K562 (cell line): ENCODE measurements around the gene TAF1D. TPM values are rescaled to one million over a fixed set of nuclear protein-coding genes. Genes with fewer than 3 reads are reported as not detected.

Experiments used
- ATAC-seq: fragments of 200-7000 bp; cut with Tn5 transposase; 3 replicates; pipeline ENCODE4 v1.9.1; 2020; ENCODE audit warnings: moderate library complexity
- BruUV-seq: library from RNA; stranded (reverse); fragments of 400-500 nt; replicated peaks from 2 replicates; lab custom pipeline; 2021; lab: Mats Ljungman, UMichigan
- CTCF ChIA-PET: fragments of 300-600 bp; formaldehyde crosslinking; extraction: SDS; loops from one replicate; lab custom pipeline; 2021; ENCODE audit warnings: low intra/inter-chr PET ratio; lab: Yijun Ruan, JAX
- POLR2A ChIA-PET: fragments of 300-600, 350-650 bp; sonication (Branson Sonifier 250); formaldehyde crosslinking; extraction: SDS; loops from one replicate; lab custom pipeline; 2021; ENCODE audit warnings: antibody characterized with exemption, inconsistent platforms; lab: Yijun Ruan, JAX
- DNase-seq, 4 experiments: peaks; one replicate each; pipeline versions ENCODE4 v3.0.0 to v3.0.0-alpha.2; 2011 to 2018; ENCODE audit warnings: low spot score in 3 of 4, mixed read lengths in 3 of 4; ENCODE audit errors: extremely low read depth in 1 of 4
- FAIRE-seq: peaks from 2 replicates; lab custom pipeline; 2011; peaks lifted over from hg19 to GRCh38; lab: Jason Lieb, UNC
- H2AFZ ChIP-seq: 2 replicates; pipeline ENCODE4 v1.6.0; 2011; ENCODE audit warnings: low read depth, low read length, control low read depth, inconsistent platforms
- H3K27ac ChIP-seq: fragments of 200-600 bp; 3 replicates; pipeline ENCODE4 v1.8.0; 2011; ENCODE audit warnings: low read depth, mild to moderate bottlenecking, control low read depth, inconsistent platforms, low read length, moderate library complexity, mixed read lengths; ENCODE audit errors: extremely low read depth
- H3K27me3 ChIP-seq, 2 experiments: fragments of 300-600 bp in 1 of 2; 2 replicates in 1 of 2; 3 replicates in 1 of 2; pipeline versions ENCODE4 v1.6.0 to v1.8.0; 2011; ENCODE audit warnings: inconsistent platforms in 2 of 2, low read length in 2 of 2, mild to moderate bottlenecking in 1 of 2, mixed read lengths in 1 of 2, moderate library complexity in 1 of 2; ENCODE audit not compliant: control insufficient read depth in 2 of 2, insufficient read depth in 2 of 2
- H3K36me3 ChIP-seq: fragments of 300-600 bp; 3 replicates; pipeline ENCODE4 v1.8.0; 2011; ENCODE audit warnings: mild to moderate bottlenecking, low read length, inconsistent platforms; ENCODE audit not compliant: control insufficient read depth, insufficient read depth
- H3K4me1 ChIP-seq, 2 experiments: fragments of 200-600 bp in 1 of 2; replicated peaks in 1 of 2; 2 replicates in 1 of 2; 3 replicates in 1 of 2; pipeline versions ENCODE4 v1.5.1 to v1.8.0; 2011; ENCODE audit warnings: inconsistent platforms in 2 of 2, low read length in 2 of 2, mild to moderate bottlenecking in 1 of 2, mixed read lengths in 1 of 2, moderate library complexity in 1 of 2; ENCODE audit not compliant: control insufficient read depth in 2 of 2, insufficient read depth in 2 of 2
- H3K4me2 ChIP-seq: 2 replicates; pipeline ENCODE4 v1.6.1; 2011; ENCODE audit warnings: low read length, control low read depth, inconsistent platforms, mixed read lengths; ENCODE audit not compliant: insufficient read depth
- H3K4me3 ChIP-seq: fragments of 200-600 bp; sonication (generic), shearing (Covaris generic); 2 replicates; pipeline ENCODE4 v1.5.1; 2016; ENCODE audit warnings: control low read depth, inconsistent platforms
- H3K79me2 ChIP-seq: fragments of 200-600 bp; 3 replicates; pipeline ENCODE4 v1.8.0; 2011; ENCODE audit warnings: low read length, inconsistent platforms; ENCODE audit not compliant: control insufficient read depth, insufficient read depth
- H3K9ac ChIP-seq, 2 experiments: 2 replicates each; pipeline versions ENCODE4 v1.6.0 to v1.6.1; 2011; ENCODE audit warnings: low read depth in 2 of 2, low read length in 2 of 2, control low read depth in 1 of 2, inconsistent platforms in 1 of 2, mild to moderate bottlenecking in 1 of 2, mixed read lengths in 1 of 2; ENCODE audit not compliant: insufficient read depth in 1 of 2
- H3K9me1 ChIP-seq: one replicate; pipeline ENCODE4 v1.6.0; 2011; ENCODE audit warnings: inconsistent platforms, mild to moderate bottlenecking, low read length, moderate library complexity; ENCODE audit not compliant: control insufficient read depth, insufficient read depth
- H3K9me3 ChIP-seq: replicated peaks from 2 replicates; pipeline ENCODE4 v1.5.1; 2011; ENCODE audit warnings: low read depth, low read length, inconsistent platforms; ENCODE audit not compliant: control insufficient read depth, insufficient read depth
- H4K20me1 ChIP-seq: replicated peaks from 2 replicates; pipeline ENCODE4 v1.6.1; 2011; ENCODE audit warnings: low read length, inconsistent platforms, mixed read lengths; ENCODE audit not compliant: control insufficient read depth, insufficient read depth
- CBFA2T2 ChIP-seq: fragments of 450-650 bp; conservative IDR thresholded peaks from 2 replicates; pipeline ENCODE4 v1.6.1; 2017; ENCODE audit warnings: mild to moderate bottlenecking
- ELF1 ChIP-seq: fragments of 200-800 bp; sonication (Bioruptor generic); IDR thresholded peaks from 2 replicates; pipeline ENCODE4 v1.6.1; 2016; ENCODE audit warnings: missing genetic modification characterization, missing compliant biosample characterization
- ETV1 ChIP-seq: fragments of 450-650 bp; conservative IDR thresholded peaks from 2 replicates; pipeline ENCODE4 v1.6.1; 2016; ENCODE audit warnings: missing genetic modification characterization, control low read depth, low read depth, missing compliant biosample characterization
- HDAC1 ChIP-seq, 2 experiments: fragments of 450-650 bp; IDR thresholded peaks; 2 replicates each; pipeline ENCODE4 v1.6.1; 2016 to 2017; ENCODE audit warnings: inconsistent platforms in 1 of 2, mild to moderate bottlenecking in 1 of 2, moderate library complexity in 1 of 2
- ILF3 ChIP-seq: fragments of 450-650 bp; IDR thresholded peaks from 2 replicates; pipeline ENCODE4 v1.6.1; 2018; ENCODE audit warnings: antibody characterized with exemption, mild to moderate bottlenecking, moderate library complexity, borderline replicate concordance
- KLF6 ChIP-seq: fragments of 250-450 bp; sonication (Bioruptor Pico); IDR thresholded peaks from 2 replicates; pipeline ENCODE4 v1.4.0; 2020; ENCODE audit warnings: mild to moderate bottlenecking, moderate library complexity, borderline replicate concordance
- LARP7 ChIP-seq: fragments of 450-650 bp; IDR thresholded peaks from 2 replicates; pipeline ENCODE4 v1.6.1; 2016
- MIER1 ChIP-seq: fragments of 450-650 bp; IDR thresholded peaks from 2 replicates; pipeline ENCODE4 v1.6.1; 2016; ENCODE audit warnings: antibody characterized with exemption, mild to moderate bottlenecking, low read depth
- NFE2 ChIP-seq: IDR thresholded peaks from 2 replicates; pipeline ENCODE4 v1.6.1; 2014; ENCODE audit warnings: antibody characterized with exemption, low read depth
- NONO ChIP-seq, 2 experiments: fragments of 200-400 bp in 1 of 2; fragments of 450-650 bp in 1 of 2; formaldehyde crosslinking in 1 of 2; IDR thresholded peaks; 2 replicates each; pipeline ENCODE4 v1.6.1; 2017; ENCODE audit warnings: low read depth in 2 of 2, mild to moderate bottlenecking in 2 of 2, moderate library complexity in 2 of 2, low read length in 1 of 2
- TAL1 ChIP-seq: fragments of 450-650 bp; IDR thresholded peaks from 2 replicates; pipeline ENCODE4 v1.6.1; 2016; ENCODE audit warnings: mild to moderate bottlenecking
- TFAM ChIP-seq: fragments of 250-450 bp; sonication (Bioruptor Pico); conservative IDR thresholded peaks from 2 replicates; pipeline ENCODE4 v1.5.0; 2021; ENCODE audit warnings: mild to moderate bottlenecking, moderate library complexity
- ZBTB8A ChIP-seq: fragments of 450-650 bp; IDR thresholded peaks from 2 replicates; pipeline ENCODE4 v1.6.1; 2018; ENCODE audit warnings: mild to moderate bottlenecking, moderate library complexity; ENCODE audit not compliant: partially characterized antibody
- ZFPM2 ChIP-seq: fragments of 250-450 bp; sonication (Bioruptor Pico); IDR thresholded peaks from 2 replicates; pipeline ENCODE4 v1.5.1; 2022; ENCODE audit warnings: mild to moderate bottlenecking
- ZNF224 ChIP-seq: sonication (generic); formaldehyde crosslinking; IDR thresholded peaks from 2 replicates; pipeline ENCODE4 v1.8.0; 2022; ENCODE audit warnings: mild to moderate bottlenecking, missing genetic modification reagents
- ZNF395 ChIP-seq: fragments of 200-800 bp; sonication (Bioruptor generic); IDR thresholded peaks from 2 replicates; pipeline ENCODE4 v1.6.1; 2017; ENCODE audit warnings: missing genetic modification characterization, missing compliant biosample characterization
- ZNF398 ChIP-seq: fragments of 250-450 bp; sonication (Bioruptor Pico); IDR thresholded peaks from 2 replicates; pipeline ENCODE4 v1.8.0; 2021; ENCODE audit warnings: moderate library complexity, mild to moderate bottlenecking, inconsistent platforms
- ZNF436 ChIP-seq: fragments of 250-450, 450-650 bp; sonication (Bioruptor Pico); formaldehyde crosslinking; IDR thresholded peaks from 2 replicates; pipeline ENCODE4 v1.7.0; 2020; ENCODE audit warnings: mild to moderate bottlenecking
- in situ Hi-C: fragments of 300-500 bp; cut with MboI; formaldehyde crosslinking; loops from 4 replicates; pipeline ENCODE4 v1.15.0; 2018; ENCODE audit warnings: inconsistent platforms, mixed read lengths
- intact Hi-C: fragments of 100-400 bp; cut with micrococcal nuclease; formaldehyde crosslinking; loops from 2 replicates; pipeline ENCODE4 v1.14.2; 2022
- polyA plus RNA-seq, 8 experiments: library from polyadenylated mRNA; depleted of rRNA in 4 of 8; stranded (reverse) in 5 of 8; unstranded in 3 of 8; fragments of >200 nt; fragmentation: Nextera tagmentation in 2 of 8; fragmentation: Illumina TruSeq in 1 of 8; extraction: Ambion mirVana in 2 of 8; extraction: Trizol in 1 of 8; gene quantifications; 2 replicates each; pipeline versions ENCODE4 v1.2.1 to v1.2.3, GENCODE V29; 2011 to 2014; ENCODE audit warnings: inconsistent platforms in 1 of 8, missing spikeins in 1 of 8
- total RNA-seq, 7 experiments: library from RNA; depleted of rRNA in 6 of 7; stranded (reverse); fragments of >200 nt in 6 of 7; fragmentation: Illumina TruSeq in 2 of 7; extraction: Trizol in 2 of 7; gene quantifications; 2 replicates each; pipeline versions ENCODE4 v1.2.1 to v1.2.3, GENCODE V29; 2011 to 2021; ENCODE audit warnings: low replicate concordance in 1 of 7
- TF ChIP-seq, protein P1 (sequence below): fragments of 450-650 bp; IDR thresholded peaks from 2 replicates; pipeline ENCODE4 v1.7.1; 2018; ENCODE audit warnings: mild to moderate bottlenecking, low read depth; ENCODE audit not compliant: partially characterized antibody

Gene TAF1D
- total and polyA plus RNA-seq, 9 of the 15 experiments (the other 6 are each of a cell fraction or from before 2014, with no cell fraction given), result 122 to 347 (median 250) TPM

DNA sequence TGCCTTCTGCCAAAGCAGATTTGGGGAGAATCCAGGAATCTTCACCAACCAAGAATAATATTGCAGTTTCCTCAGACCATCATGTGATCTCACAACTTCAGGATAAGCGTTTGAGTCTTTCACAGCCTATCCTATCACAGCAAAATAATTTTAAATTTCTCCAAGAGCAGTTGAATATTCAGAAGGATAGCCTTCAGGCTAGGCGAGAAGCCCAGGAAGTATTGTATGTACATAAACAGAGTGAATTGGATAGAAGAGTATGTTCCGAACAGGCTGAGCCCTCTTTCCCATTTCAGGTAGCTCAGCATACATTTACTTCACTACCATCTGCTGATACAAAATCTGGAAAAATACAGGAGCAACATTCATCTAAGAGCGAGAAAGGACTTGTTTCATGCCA, 43.7 kb downstream of the TAF1D start (continued):
- TF ChIP-seq ELF1 (tag), result no peak
- TF ChIP-seq ILF3, result no peak
- no peak for TF ChIP-seq ZFPM2 (CRISPR knock-in tag)

- Histone ChIP-seq H3K79me2 (no peaks in the 10 kb centered on the region), H4K20me1 (no peaks in the 10 kb centered on the region), H2AFZ (no peak overlapping the region)
- CTCF ChIA-PET, result no interaction called here
- TF ChIP-seq TFAM (CRISPR knock-in tag), result no peak
- no peak for TF ChIP-seq ZNF436 (CRISPR knock-in tag)
- no peak for TF ChIP-seq HDAC1 (IDR thresholded peaks at IDR 0.05)
- TF ChIP-seq MIER1, result no peak
- TF ChIP-seq ZNF395, result no peak
- no peak for TF ChIP-seq ETV1 (tag)
- TF ChIP-seq LARP7, result no peak
- TF ChIP-seq CBFA2T2, result no peak
- TF ChIP-seq TAL1, result no peak
- TF ChIP-seq NONO (IDR thresholded peaks at IDR 0.05; ENCODE audit: low read depth in 2 of 2, low read length in 1 of 2), result no peak
- TF ChIP-seq ZNF224 (CRISPR knock-in tag), result no peak
- TF ChIP-seq KLF6 (CRISPR knock-in tag), result no peak
- TF ChIP-seq ZBTB8A, result no peak
- TF ChIP-seq, protein P1, sequence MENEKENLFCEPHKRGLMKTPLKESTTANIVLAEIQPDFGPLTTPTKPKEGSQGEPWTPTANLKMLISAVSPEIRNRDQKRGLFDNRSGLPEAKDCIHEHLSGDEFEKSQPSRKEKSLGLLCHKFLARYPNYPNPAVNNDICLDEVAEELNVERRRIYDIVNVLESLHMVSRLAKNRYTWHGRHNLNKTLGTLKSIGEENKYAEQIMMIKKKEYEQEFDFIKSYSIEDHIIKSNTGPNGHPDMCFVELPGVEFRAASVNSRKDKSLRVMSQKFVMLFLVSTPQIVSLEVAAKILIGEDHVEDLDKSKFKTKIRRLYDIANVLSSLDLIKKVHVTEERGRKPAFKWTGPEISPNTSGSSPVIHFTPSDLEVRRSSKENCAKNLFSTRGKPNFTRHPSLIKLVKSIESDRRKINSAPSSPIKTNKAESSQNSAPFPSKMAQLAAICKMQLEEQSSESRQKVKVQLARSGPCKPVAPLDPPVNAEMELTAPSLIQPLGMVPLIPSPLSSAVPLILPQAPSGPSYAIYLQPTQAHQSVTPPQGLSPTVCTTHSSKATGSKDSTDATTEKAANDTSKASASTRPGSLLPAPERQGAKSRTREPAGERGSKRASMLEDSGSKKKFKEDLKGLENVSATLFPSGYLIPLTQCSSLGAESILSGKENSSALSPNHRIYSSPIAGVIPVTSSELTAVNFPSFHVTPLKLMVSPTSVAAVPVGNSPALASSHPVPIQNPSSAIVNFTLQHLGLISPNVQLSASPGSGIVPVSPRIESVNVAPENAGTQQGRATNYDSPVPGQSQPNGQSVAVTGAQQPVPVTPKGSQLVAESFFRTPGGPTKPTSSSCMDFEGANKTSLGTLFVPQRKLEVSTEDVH, result no peak
- no peak for TF ChIP-seq NFE2
- no peak for TF ChIP-seq ZNF398 (CRISPR knock-in tag)
- TF ChIP-seq, all 486 proteins: peak for 0
- H3K4me3 ChIP-seq, result no peak overlapping the region
- FAIRE-seq (no peak), DNase-seq (no peak), ATAC-seq (no peak)
- no peaks in the 10 kb centered on the region for H3K9me1 ChIP-seq
- H3K9me3 ChIP-seq, result no peaks in the 10 kb centered on the region
- no peak overlapping the region for H3K4me2 ChIP-seq
- intact Hi-C loops, result no loop called here
- POLR2A ChIA-PET, result no interaction called here
- no peak overlapping the region for H3K9ac ChIP-seq
- in situ Hi-C loops, result no loop called here
- peaks cover 89% of the 10 kb centered on the region for H3K36me3 ChIP-seq
- H3K4me1 ChIP-seq, result no peaks in the 10 kb centered on the region
- BruUV-seq, result no TSS peak
- no peak overlapping the region for H3K27ac ChIP-seq
- no peaks in the 10 kb centered on the region for H3K27me3 ChIP-seq
These were observed 46.7 kb downstream of the TAF1D start for GRCh38 chr11:93694557-93694956.
